CD4-positive, alpha-beta T cell treated with Interferon gamma for 1 hour (primary cell): Measurements from ENCODE around the gene NTRK2.

ENCODE experiments used
- DNase-seq: peaks from one replicate; pipeline ENCODE4 v3.0.0-alpha.2; 2020

NTRK2 gene

GRCh38 chr9:84993105-84993504, 323.6 kb downstream of the NTRK2 start:
- no peak for DNase-seq

GRCh38 chr9:84996029-84996428, 326.5 kb downstream of the NTRK2 start:
- no peak for DNase-seq

DNA sequence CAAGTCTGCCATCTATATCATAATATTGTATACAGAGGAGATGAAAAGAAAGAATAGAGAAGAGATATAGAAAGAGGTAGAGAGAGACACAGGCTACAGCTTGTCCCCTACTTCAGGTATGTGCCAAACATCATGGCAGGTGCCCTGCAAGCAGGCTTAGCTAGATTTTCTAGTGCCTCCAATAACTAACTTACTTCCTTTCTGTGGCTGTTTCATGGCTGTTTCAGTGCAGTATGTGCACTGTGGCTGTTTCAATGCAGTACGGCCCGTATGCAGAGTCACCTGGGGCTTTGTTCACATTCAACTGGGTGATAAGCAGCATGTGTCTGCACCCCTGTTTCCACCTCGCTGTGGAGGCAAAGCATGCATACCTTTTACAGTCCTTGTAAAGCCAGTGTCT, 327.2 kb downstream of the NTRK2 start:
- no peak for DNase-seq

DNA sequence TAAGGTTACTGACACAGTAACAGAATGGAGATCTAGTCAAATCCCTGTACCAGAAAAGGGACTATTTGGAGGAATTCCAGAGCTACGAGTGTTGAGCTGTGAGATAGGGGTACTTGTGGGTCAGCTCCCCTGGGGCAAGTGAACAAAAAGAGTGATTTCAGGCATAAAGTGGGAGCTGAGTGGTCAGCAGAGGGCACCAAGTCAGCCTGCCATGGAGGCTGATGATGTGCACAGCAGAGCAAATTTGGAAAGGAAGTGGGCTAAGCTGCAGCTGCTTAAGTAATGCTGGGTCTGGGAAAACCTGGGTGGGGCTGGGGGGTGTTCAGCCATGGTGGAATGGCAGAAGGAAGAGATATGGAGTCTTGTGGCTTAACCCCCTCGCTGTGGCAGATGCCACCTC, 327.9 kb downstream of the NTRK2 start:
- no peak for DNase-seq

DNA sequence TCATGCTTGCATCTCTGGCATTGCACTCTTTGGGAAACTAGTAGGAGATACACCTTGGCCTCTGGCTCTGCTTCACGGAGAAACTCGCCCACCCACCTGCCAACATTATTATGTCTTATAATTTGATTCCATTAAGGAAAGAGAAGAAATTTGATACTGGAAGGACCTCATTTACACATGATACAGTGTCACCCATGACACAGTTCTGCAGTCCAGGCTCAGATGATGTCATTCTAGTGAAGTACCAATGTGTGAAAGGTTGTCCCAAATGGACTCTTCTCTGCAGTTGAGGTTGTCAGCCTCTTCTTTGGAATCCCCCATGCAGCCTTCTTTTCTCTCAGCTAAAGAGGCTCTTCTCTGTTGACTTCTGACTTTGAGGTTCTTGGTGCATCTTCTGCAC, 329.1 kb downstream of the NTRK2 start:
- DNase-seq = no peak

GRCh38 chr9:84999788-85000187, 330.3 kb downstream of the NTRK2 start:
- no peak for DNase-seq

DNA sequence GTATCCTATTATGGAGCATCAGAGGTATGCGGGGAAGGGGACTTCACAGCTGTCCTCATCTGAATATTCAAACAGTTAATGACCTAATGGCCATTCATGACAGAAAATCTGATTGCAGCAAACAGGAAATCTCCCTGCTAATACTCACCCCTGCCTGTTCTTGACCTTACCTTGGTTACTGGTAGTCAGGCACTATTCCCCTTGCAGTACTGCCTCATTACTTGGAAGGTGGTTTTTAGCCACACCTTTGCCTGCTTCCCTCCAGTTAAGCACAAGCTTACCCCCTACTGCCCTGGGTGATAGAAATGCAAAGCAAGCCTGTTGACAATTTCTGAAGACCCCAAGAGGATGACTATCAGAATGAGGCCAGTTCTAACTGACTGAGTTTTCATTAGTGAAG, 332.4 kb downstream of the NTRK2 start:
- no peak for DNase-seq

DNA sequence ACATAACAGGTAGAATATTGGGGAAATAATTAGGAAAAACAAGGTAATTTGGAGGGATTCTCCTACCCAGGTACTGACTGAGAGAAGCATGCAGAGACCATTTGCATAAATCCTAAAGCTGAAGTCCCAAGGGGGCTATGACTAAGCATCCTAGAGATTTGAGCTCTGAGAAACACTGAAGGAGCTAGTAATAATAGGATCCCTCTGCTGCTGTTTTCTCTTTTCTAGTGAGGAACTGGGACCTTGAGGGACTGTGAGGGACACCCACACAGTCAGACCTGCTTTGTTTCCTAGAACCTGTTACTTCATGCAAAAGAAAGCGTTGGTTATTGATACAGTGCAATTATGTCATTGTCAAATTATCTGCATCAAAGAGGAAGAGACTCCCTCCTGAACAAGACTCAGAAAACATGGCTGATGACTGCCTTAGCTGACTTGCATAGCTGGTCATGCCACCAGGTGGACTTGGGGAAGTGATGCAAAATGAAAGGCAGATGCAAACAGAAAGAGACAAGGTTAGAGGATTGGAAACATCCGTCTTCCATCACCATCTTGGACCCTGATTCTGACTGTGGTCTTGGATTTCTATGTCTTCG, 335.4 kb downstream of the NTRK2 start:
- DNase-seq = no peak

GRCh38 chr9:85007748-85008147, 338.2 kb downstream of the NTRK2 start:
- DNase-seq = no peak

GRCh38 chr9:85008215-85008614, 338.7 kb downstream of the NTRK2 start:
- DNase-seq = no peak

DNA sequence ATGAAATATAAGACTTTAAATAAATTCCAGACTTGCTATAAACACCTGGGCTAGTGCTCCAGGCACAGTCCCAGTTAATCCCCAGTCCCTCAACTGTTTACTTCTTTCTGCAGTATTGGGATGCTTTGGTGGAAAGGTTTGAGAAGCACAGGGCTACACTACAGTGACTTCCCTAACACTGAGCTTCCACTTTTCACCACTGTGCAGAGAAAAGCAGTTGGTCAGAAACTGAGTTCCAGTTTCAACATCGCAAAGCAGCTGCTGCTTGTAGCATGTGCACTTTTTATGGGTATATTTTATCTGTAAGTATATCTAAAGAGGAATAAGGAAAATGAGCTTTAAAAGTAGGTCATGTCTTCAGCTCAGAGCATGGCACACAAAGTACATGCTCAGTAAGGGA, 339.7 kb downstream of the NTRK2 start:
- DNase-seq = no peak

- DNase-seq = no peak
Observed at GRCh38 chr9:85013703-85014102, 344.2 kb downstream of the NTRK2 start.

DNA sequence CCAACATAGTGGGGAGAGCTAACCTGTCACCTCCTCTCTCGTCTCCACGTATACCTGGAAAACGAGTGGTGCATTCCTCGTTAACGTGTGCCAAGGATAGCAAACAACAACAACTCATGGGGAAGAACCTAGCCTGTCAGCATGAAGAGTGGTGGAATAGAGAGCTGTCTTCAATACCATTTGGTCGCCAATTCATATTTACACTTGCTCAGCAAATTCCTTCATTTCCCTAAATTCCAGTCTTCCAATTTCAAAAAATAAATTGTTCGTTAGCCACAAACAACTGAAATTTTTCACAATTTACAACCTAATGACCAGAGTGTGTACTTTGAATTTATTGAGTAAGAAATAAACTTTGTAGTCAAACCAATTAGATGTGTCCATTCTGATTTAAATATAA, 344.8 kb downstream of the NTRK2 start:
- DNase-seq = no peak

DNA sequence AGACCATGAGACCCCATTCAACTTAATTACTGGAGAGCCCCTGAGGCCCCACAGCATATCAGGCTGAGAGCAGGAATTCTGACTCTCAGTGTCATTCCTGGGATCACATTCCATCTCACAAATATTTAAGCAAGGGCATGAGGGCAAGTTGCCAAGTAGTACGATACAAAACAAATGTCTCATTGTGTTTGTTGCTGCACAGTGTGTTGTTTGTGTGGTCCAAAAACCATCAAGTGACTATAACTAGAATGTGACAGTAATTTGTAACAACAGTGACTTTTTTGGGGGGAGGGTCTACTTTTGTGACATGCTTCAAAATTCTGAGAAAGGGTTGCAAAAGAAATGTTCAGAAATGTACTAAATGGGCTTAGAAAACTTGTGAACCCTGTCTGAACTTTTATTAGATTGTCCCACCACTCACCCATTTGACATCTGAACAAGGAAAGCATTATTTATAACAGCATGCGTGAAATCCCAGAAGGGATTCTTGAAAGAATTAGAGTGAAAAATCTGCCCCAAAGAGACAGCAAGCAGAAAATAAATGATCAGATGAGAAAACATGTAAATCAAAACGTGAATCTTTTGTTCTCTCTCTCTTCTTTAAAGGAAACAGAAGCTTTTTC, 347.0 kb downstream of the NTRK2 start:
- no peak for DNase-seq

DNA sequence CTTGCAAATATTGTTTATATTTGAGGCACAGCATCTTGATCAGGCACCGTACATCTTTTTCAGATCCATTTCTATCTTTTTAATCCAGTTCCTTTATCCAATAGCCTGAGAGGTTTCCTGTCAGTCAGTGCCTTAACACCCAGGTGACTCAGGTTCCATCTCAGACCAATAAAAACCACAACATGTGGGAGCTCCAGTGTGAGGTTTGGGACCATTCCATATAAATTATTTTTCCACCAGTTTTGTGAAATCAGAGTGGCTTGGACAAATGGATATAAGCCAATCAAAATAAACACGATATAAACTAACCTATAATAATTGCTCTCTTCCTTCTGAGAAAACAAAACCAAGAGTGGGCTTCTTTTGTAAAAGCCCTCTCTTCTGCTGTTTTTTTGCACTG, 351.3 kb downstream of the NTRK2 start:
- no peak for DNase-seq

- DNase-seq = no peak
Observed at GRCh38 chr9:85021686-85022085, 352.2 kb downstream of the NTRK2 start.

- DNase-seq = no peak
Observed at GRCh38 chr9:85024374-85024773, 354.8 kb downstream of the NTRK2 start.

- no peak for DNase-seq
Observed at GRCh38 chr9:85025638-85026037, 356.1 kb downstream of the NTRK2 start.

- no peak for DNase-seq
Observed at GRCh38 chr9:85027870-85028269, 358.3 kb downstream of the NTRK2 start.

DNA sequence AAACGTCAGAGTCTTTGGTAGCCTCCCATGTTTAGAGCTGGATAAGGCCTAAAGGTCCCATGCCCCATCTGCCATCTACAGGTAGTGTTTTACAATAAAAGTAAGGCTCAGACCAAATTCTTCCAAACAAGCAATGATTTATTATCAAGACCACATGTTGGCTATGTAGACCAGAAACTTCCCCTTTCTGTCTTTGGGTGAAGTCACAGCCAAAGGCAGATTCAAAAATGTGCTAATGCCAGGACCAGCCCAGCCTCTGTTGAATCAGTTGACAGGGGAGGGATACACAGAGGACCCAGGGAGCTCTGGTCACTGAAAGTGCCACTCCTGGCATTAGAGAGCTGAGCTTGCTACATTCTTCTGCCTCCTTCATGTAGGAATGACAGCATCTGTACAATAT, 360.8 kb downstream of the NTRK2 start:
- no peak for DNase-seq

DNA sequence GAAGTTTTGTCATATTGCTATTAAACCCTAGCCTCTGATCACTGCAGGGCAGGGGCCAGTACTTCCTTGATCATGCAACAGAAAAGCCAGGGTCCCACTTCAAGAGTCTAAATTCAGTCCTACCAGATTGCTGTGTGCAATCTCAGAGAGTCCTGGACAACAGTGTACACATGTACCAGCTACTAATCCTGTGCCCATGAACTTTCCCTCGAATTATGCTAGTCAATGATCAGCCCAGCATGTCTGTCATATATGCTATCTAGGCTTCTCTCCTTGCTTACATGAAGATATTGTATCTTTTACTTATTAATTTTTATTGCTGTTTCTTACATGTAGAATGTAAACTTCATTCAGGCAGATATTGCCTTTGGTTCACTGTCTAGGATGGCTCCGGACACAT, 367.0 kb downstream of the NTRK2 start:
- DNase-seq = no peak

DNA sequence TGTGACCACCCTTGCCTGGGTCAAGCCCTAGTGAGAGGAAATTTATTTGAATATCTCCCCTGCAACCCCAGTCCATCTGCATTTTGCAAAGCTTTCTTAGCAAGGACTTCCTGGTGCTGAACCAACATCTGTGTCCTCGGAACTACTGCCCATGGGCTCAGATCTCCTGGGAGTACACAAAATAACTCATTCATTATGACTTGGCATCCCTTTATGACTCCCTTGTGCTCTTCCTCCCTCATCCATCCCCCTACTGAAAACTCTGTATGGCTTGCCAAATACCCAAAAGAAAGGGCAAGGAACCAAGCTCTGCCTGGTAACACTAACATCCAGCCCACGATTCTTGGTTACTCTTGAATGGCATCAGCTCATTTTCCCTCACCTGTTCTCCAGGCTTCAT, 368.5 kb downstream of the NTRK2 start:
- no peak for DNase-seq

DNA sequence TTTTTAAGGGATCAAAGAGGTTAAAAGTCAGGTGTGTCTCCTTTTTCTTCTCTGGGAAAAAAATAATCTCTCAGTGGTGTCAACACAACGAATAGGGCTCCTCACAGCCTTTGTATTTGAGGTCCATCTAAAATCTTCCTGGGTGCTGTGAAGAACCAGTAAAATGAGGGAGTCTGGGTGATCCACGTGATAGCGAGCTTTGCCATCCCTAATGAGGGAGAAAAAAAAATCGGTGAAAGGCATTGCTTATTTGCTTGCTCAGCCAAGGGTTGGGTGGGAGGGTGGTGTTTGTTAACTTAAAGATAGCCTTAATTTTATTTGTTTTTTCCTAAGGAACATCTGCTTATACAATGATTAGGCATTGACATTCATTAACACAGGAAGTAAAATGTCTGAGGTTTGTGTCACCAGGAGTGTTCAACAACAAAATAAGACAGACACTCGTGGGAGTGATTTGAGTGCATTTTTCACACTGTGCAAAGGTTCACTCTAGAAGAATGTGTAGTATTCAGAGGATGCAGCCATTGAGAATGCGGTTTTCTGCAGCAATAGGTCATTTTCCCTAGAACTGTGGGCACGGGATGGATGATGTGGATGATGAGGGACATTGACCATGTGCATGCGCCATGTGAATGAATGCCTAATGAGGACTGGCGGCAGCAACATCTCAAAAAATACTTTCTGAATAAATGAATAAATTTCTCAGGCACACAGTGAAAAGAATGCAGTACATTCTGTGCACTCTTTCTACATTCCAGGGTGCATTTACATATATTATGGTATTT, 369.5 kb downstream of the NTRK2 start:
- DNase-seq = no peak

DNA sequence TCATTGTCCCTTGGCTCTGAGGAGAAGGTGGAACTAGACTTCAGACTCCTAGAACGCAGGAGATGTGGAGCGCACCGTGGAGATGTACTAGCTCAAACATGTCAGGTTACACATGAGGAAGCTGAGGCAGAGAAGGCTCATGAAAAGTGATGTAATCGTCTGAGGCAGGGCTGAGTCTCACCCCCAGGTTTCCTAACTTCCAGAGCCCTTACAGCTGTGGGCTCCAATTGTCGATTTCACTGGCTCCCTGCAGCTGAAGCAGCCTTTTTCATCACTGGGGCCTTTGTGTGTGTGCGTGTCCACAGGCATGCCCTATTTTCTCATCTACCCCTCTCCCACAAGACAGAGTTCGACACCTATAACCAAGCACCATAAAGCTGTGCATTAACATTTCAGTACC, 370.6 kb downstream of the NTRK2 start:
- no peak for DNase-seq
